ENCODE data around the gene WNK2. TPM values are rescaled to one million over a fixed set of nuclear protein-coding genes. Genes with fewer than 3 reads are reported as not detected.

Gene WNK2
- polyA plus RNA-seq, 3 donors, result 0.40 TPM; not detected in 2

DNA sequence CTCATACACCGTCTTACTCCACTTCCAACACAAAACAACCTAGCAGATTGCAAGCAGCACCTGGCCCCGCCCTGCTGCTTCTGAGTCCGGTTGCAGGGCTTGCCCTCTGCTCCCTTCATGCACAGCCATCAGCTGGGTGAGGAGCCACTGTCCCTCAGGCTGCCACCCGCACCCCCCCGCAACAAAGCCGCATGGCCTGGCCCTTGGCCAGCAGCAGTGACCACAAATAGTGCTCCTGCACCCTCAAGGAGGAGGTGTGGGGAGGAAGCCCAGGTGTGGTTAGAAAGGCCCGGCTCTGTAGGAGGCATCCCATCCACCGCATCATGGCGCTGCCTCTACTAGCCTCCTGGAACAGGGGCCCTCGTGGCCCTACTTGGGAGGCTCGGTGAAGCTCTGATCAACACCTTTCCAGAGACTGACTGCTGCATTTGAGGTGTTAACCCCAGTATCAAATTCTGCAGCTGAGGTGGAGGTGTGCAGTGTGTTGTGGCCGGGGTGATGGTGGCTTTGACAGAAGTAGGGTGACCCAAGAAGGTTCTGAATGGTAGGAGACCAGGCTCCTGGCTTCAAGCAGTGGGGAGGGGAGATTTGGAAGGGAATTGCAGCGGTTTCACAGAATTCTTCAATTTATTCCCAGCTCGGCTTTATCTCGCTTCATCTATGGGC, 52.7 kb downstream of the WNK2 start:
- H3K27me3 Mint-ChIP-seq (ENCODE audit: low read depth in 3 of 3), result peaks cover 41 to 77% (median 72%) of the 10 kb centered on the region in 3 donors
- H2AFZ ChIP-seq (ENCODE audit: insufficient read depth, low read depth, low read length, poor library complexity, severe bottlenecking), result no peak overlapping the region
- H3K4me3 Mint-ChIP-seq, result peak overlapping the region in 1 of 2 donors; percentile 26
- H3K4me3 ChIP-seq (replicated peaks in 1 of 3; ENCODE audit: low read depth in 2 of 3, low read length in 3 of 3), result no peak overlapping the region
- no peaks in the 10 kb centered on the region for H4K20me1 ChIP-seq (ENCODE audit: insufficient read depth, low read length)
- no peaks in the 10 kb centered on the region for H3K36me3 ChIP-seq (replicated peaks in 1 of 2; ENCODE audit: control insufficient read depth in 1 of 2, insufficient read depth in 2 of 2, low read length in 2 of 2)
- H3K4me1 Mint-ChIP-seq, result peaks cover 4% of the 10 kb centered on the region
- H3K27me3 ChIP-seq (ENCODE audit: control insufficient read depth in 2 of 2, insufficient read depth in 2 of 2, low read length in 2 of 2), result peaks cover 0 to 39% of the 10 kb centered on the region in 2 donors
- intact Hi-C loops (cut with micrococcal nuclease), result no loop called here
- H3K9ac ChIP-seq (ENCODE audit: insufficient read depth, low read length, poor library complexity, severe bottlenecking), result no peak overlapping the region
- no peak overlapping the region for H3K4me2 ChIP-seq (replicated peaks; ENCODE audit: extremely low read depth, low read length, poor library complexity, severe bottlenecking)
- DNase-seq, result no peak
- peaks cover 0 to 4% of the 10 kb centered on the region in 2 donors for H3K9me3 ChIP-seq (replicated peaks in 1 of 2; ENCODE audit: control insufficient read depth in 1 of 2, insufficient read depth in 1 of 2, low read length in 2 of 2)
- TF ChIP-seq, protein P1, sequence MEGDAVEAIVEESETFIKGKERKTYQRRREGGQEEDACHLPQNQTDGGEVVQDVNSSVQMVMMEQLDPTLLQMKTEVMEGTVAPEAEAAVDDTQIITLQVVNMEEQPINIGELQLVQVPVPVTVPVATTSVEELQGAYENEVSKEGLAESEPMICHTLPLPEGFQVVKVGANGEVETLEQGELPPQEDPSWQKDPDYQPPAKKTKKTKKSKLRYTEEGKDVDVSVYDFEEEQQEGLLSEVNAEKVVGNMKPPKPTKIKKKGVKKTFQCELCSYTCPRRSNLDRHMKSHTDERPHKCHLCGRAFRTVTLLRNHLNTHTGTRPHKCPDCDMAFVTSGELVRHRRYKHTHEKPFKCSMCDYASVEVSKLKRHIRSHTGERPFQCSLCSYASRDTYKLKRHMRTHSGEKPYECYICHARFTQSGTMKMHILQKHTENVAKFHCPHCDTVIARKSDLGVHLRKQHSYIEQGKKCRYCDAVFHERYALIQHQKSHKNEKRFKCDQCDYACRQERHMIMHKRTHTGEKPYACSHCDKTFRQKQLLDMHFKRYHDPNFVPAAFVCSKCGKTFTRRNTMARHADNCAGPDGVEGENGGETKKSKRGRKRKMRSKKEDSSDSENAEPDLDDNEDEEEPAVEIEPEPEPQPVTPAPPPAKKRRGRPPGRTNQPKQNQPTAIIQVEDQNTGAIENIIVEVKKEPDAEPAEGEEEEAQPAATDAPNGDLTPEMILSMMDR (IDR thresholded peaks at IDR 0.05), result no peak
- WGBS (ENCODE audit: insufficient coverage), result 89% methylated on average over 8 of the region's 15 CpGs
- H3K36me3 Mint-ChIP-seq, result no peaks in the 10 kb centered on the region
- H3K79me2 ChIP-seq (ENCODE audit: insufficient read depth, low read length), result no peaks in the 10 kb centered on the region
- no peak overlapping the region for H3K27ac ChIP-seq (ENCODE audit: low read depth in 1 of 2, low read length in 2 of 2)
- peaks cover 2 to 3% of the 10 kb centered on the region in 2 donors for H3K4me1 ChIP-seq (ENCODE audit: control insufficient read depth in 1 of 2, insufficient read depth in 2 of 2, low read length in 2 of 2)
- H3K9me3 Mint-ChIP-seq, result peaks cover 0 to 2% (median 0%) of the 10 kb centered on the region in 7 donors
- no peak overlapping the region for H3K27ac Mint-ChIP-seq

DNA sequence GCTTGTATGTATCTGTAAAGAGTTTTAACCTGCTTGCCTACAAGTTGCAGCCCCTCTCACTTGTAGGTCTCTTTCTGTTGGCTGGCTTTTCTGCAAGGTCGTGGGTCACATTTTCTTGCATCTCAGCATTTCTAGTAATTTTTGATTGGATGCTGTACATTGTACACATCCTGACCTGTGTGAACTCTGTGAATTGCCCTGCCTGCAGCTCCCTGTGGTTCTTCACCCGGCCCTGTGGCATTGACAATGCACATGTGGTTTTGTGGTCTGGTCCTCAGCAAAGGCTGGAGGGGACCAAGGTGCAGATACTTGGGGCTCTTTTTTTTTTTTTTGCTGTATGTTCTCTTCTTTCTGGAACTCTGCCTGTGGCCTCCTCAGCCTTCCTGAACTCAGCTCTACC, 53.6 kb downstream of the WNK2 start:
- no peaks in the 10 kb centered on the region for H4K20me1 ChIP-seq (ENCODE audit: insufficient read depth, low read length)
- H3K27me3 Mint-ChIP-seq (ENCODE audit: low read depth in 3 of 3), result peaks cover 32 to 71% (median 67%) of the 10 kb centered on the region in 3 donors

More for the DNA sequence above, 53.6 kb downstream of the WNK2 start:
- no peaks in the 10 kb centered on the region for H3K4me1 Mint-ChIP-seq
- H3K4me2 ChIP-seq (replicated peaks; ENCODE audit: extremely low read depth, low read length, poor library complexity, severe bottlenecking), result no peak overlapping the region
- H3K27me3 ChIP-seq (ENCODE audit: control insufficient read depth in 2 of 2, insufficient read depth in 2 of 2, low read length in 2 of 2), result peaks cover 0 to 30% of the 10 kb centered on the region in 2 donors
- 0% methylated on average over 1 of the region's 2 CpGs for WGBS (ENCODE audit: insufficient coverage)
- H3K79me2 ChIP-seq (ENCODE audit: insufficient read depth, low read length), result no peaks in the 10 kb centered on the region
- intact Hi-C loops (cut with micrococcal nuclease), result no loop called here
- H3K9me3 Mint-ChIP-seq, result peaks cover 0 to 2% (median 0%) of the 10 kb centered on the region in 7 donors
- H3K27ac Mint-ChIP-seq, result no peak overlapping the region
- no peaks in the 10 kb centered on the region for H3K36me3 Mint-ChIP-seq
- no peak overlapping the region for H3K27ac ChIP-seq (ENCODE audit: low read depth in 1 of 2, low read length in 2 of 2)
- no peak overlapping the region for H3K9ac ChIP-seq (ENCODE audit: insufficient read depth, low read length, poor library complexity, severe bottlenecking)
- no peaks in the 10 kb centered on the region for H3K36me3 ChIP-seq (replicated peaks in 1 of 2; ENCODE audit: control insufficient read depth in 1 of 2, insufficient read depth in 2 of 2, low read length in 2 of 2)
- H3K4me3 Mint-ChIP-seq, result peak overlapping the region in 1 of 2 donors; percentile 24
- no peaks in the 10 kb centered on the region for H3K4me1 ChIP-seq (ENCODE audit: control insufficient read depth in 1 of 2, insufficient read depth in 2 of 2, low read length in 2 of 2)
- DNase-seq, result no peak
- TF ChIP-seq, protein P1 (IDR thresholded peaks at IDR 0.05), result no peak
- no peak overlapping the region for H2AFZ ChIP-seq (ENCODE audit: insufficient read depth, low read depth, low read length, poor library complexity, severe bottlenecking)
- no peaks in the 10 kb centered on the region for H3K9me3 ChIP-seq (replicated peaks in 1 of 2; ENCODE audit: control insufficient read depth in 1 of 2, insufficient read depth in 1 of 2, low read length in 2 of 2)
- H3K4me3 ChIP-seq (replicated peaks in 1 of 3; ENCODE audit: low read depth in 2 of 3, low read length in 3 of 3), result no peak overlapping the region

All from CD14-positive monocyte (primary cell).